Mesodermal cell (in vitro differentiated cells): ENCODE data around the gene GALK1.
"Not testable (repeated sequence)": the region's sequence is repeated elsewhere in the genome, so short reads cannot be mapped to it uniquely, and the experiment has no call there.

Source experiments
- H3K27ac ChIP-seq: 2 replicates; pipeline ENCODE4 v1.7.0; 2013; ENCODE audit warnings: mild to moderate bottlenecking, low read depth, low read length, moderate library complexity; ENCODE audit not compliant: severe bottlenecking
- H3K36me3 ChIP-seq: 2 replicates; pipeline ENCODE4 v1.7.1; 2013; ENCODE audit warnings: mild to moderate bottlenecking, low read length, moderate library complexity; ENCODE audit not compliant: control insufficient read depth, insufficient read depth
- H3K4me1 ChIP-seq: one replicate; pipeline ENCODE4 v1.7.1; 2013; ENCODE audit warnings: mild to moderate bottlenecking, low read length; ENCODE audit not compliant: insufficient read depth, control insufficient read depth, poor library complexity, severe bottlenecking
- H3K4me3 ChIP-seq: 2 replicates; pipeline ENCODE4 v1.7.0; 2013; ENCODE audit warnings: low read length, control low read depth, mild to moderate bottlenecking; ENCODE audit not compliant: insufficient read depth, poor library complexity, severe bottlenecking; ENCODE audit errors: extremely low read depth
- H3K9me3 ChIP-seq: 2 replicates; pipeline ENCODE4 v1.7.1; 2013; ENCODE audit warnings: mild to moderate bottlenecking, low read length, moderate library complexity; ENCODE audit not compliant: control insufficient read depth
- WGBS, 2 experiments: methylation state at CpG; one replicate each; pipeline ENCODE4 v1.1.5; 2013; ENCODE audit warnings: missing lambda C conversion rate in 2 of 2; ENCODE audit not compliant: insufficient coverage in 2 of 2; 5-methylcytosine and 5-hydroxymethylcytosine counted together

GALK1 gene

DNA sequence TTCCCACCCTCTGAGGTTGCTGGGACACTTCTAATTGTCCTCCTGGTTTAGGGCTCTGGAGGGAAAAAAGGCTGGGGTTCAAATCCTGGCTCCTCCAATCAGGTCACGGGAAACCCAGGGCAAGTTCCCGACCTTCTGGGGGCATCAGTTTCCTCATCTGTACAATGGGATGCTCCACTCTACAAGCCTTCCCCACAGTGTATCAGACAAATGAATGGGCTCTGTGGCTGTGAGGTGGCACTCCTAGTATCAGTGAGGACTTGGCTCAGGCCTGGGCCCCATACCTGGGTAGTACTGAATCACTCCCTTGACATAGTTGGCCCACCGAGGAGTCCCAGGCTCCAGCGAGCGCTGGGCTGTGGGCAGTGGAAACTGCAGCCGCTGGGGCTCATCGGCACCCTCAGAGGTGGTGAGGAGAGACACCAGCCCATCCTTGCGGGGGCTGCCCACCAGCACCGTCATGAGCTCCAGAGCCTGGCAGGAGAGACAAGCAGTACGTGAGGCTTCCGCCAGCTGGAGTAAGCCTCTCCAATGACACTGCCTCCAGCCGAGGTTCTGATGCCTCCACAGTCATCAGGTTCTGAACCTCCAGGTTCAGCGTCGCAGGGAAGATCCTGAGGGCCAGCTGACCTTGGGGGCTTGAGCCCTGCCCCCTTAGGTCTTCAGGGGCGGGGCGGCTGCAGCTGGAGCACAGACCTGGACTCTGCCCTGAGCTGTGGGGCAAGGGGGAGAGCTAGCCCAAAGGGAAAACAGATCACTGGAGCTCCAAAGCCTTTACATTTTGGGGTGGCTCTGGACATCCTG is 1.2 kb downstream of the GALK1 start:
- 82 to 83% methylated on average over 16 of the region's 16 CpGs for WGBS, 2 experiments
- no peaks in the 10 kb centered on the region for H3K36me3 ChIP-seq
- H3K27ac ChIP-seq, result no peak overlapping the region
- no peaks in the 10 kb centered on the region for H3K9me3 ChIP-seq
- peak overlapping the region; percentile 59 for H3K4me3 ChIP-seq
- H3K4me1 ChIP-seq, result peaks cover 8% of the 10 kb centered on the region

DNA sequence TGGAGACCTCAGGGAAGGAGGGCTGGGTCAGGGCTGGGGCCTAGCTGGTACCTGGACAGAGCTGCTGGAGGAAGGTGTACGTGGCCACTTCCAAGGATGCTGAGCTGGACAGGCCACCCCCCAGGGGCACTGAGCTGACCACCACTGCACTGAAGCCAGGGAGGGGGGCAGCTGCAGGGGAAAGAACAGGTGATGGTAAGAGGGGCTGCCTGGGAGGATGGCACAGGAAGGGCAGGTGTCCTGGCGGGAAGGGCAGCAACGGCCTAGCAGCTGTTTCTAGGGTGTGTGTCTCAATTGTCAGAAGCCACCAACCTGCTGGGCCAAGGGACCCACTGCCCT is 1.8 kb downstream of the GALK1 start:
- no peaks in the 10 kb centered on the region for H3K9me3 ChIP-seq
- 100% methylated on average over 2 to 3 of the region's 3 CpGs for WGBS, 2 experiments
- no peak overlapping the region for H3K27ac ChIP-seq
- no peaks in the 10 kb centered on the region for H3K36me3 ChIP-seq
- peaks cover 8% of the 10 kb centered on the region for H3K4me1 ChIP-seq
- H3K4me3 ChIP-seq, result no peak overlapping the region

- no peaks in the 10 kb centered on the region for H3K36me3 ChIP-seq
- no peaks in the 10 kb centered on the region for H3K9me3 ChIP-seq
- WGBS, 2 experiments, result 94 to 96% methylated on average over 17 to 26 of the region's 27 CpGs
- H3K4me3 ChIP-seq, result no peak overlapping the region
- H3K4me1 ChIP-seq, result peaks cover 8% of the 10 kb centered on the region
- H3K27ac ChIP-seq, result no peak overlapping the region
Observed at GRCh38 chr17:75762513-75763268, 2.3 kb downstream of the GALK1 start.

DNA sequence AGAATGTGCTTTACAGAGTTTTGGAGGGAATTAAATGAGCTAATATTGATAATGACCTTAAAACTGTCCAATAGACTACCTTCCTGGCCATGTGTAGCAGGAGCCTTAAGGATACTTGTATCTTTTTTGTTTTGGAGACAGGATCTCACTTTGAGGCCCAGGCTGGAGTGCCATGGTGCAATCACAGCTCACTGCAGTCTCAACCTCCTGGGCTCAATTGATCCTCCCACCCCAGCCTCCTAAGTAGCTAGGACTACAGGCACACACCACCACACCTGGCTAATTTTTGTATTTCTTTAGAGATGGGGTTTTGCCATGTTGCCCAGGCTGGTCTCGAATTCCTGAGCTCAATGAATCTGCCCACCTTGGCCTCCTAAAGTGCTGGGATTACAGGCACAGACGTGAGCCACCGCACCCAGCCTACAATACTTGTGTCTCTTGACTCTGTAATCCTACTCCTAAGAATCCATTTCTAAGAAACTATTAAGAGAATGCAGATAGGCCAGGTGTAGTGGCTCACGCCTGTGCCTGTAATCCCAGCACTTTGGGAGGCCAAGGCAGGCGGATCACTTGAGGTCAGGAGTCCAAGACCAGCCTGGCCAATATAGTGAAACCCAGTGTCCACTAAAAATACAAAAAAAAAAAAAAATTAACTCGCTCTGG is 4.9 kb downstream of the GALK1 start:
- not testable (repeated sequence) for H3K36me3 ChIP-seq, H3K27ac ChIP-seq, H3K4me3 ChIP-seq, H3K9me3 ChIP-seq, H3K4me1 ChIP-seq
- WGBS, 2 experiments, result 85 to 90% methylated on average over 4 to 5 of the region's 6 CpGs

GRCh38 chr17:75759457-75759856 is 5.5 kb downstream of the GALK1 start:
- no peak overlapping the region for H3K4me3 ChIP-seq

GRCh38 chr17:75758131-75758905 is 6.7 kb downstream of the GALK1 start:
- Histone ChIP-seq H3K36me3 (no peaks in the 10 kb centered on the region), H3K9me3 (no peaks in the 10 kb centered on the region), H3K4me3 (no peak overlapping the region), H3K27ac (no peak overlapping the region), H3K4me1 (no peaks in the 10 kb centered on the region)
- 93 to 94% methylated on average over 32 to 37 of the region's 41 CpGs for WGBS, 2 experiments

More at GRCh38 chr17:75759457-75759856, 5.5 kb downstream of the GALK1 start:
- WGBS, 2 experiments, result 87 to 88% methylated on average over 3 of the region's 3 CpGs
- Histone ChIP-seq H3K27ac (no peak overlapping the region), H3K36me3 (no peaks in the 10 kb centered on the region), H3K4me1 (peaks cover 8% of the 10 kb centered on the region), H3K9me3 (no peaks in the 10 kb centered on the region)

DNA sequence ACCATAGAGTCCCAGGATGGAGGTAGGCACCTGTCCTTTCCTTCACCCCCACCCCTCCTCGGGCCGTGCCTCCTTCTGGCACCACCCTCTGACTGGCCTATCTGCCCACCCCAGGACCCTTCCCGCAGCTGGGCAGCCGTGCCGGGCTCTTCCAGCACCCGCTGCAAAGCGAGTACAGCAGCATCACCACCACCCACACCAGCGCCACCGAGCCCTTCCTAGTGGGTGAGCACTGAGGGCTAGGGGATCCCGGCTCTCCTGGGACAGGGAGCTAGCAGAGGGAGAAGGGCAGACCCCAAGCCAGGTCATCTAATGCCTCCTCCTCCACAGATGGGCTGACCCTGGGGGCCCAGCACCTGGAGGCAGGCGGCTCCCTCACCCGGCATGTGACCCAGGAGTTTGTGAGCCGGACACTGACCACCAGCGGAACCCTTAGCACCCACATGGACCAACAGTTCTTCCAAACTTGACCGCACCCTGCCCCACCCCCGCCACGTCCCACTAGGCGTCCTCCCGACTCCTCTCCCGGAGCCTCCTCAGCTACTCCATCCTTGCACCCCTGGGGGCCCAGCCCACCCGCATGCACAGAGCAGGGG is 7.8 kb downstream of the GALK1 start:
- 86 to 94% methylated on average over 15 to 16 of the region's 21 CpGs for WGBS, 2 experiments
- no peaks in the 10 kb centered on the region for H3K9me3 ChIP-seq

GRCh38 chr17:75756451-75757085 is 8.4 kb downstream of the GALK1 start:
- Histone ChIP-seq H3K27ac (no peak overlapping the region), H3K4me1 (no peaks in the 10 kb centered on the region), H3K4me3 (no peak overlapping the region), H3K36me3 (no peaks in the 10 kb centered on the region), H3K9me3 (no peaks in the 10 kb centered on the region)
- 95 to 96% methylated on average over 18 to 25 of the region's 29 CpGs for WGBS, 2 experiments

More for the DNA sequence above, 7.8 kb downstream of the GALK1 start:
- no peak overlapping the region for H3K4me3 ChIP-seq
- no peaks in the 10 kb centered on the region for H3K36me3 ChIP-seq
- H3K27ac ChIP-seq, result no peak overlapping the region
- no peaks in the 10 kb centered on the region for H3K4me1 ChIP-seq

- H3K27ac ChIP-seq, result no peak overlapping the region
- H3K9me3 ChIP-seq, result no peaks in the 10 kb centered on the region
- no peaks in the 10 kb centered on the region for H3K4me1 ChIP-seq
- 94 to 100% methylated on average over 1 to 2 of the region's 2 CpGs for WGBS, 2 experiments
- H3K4me3 ChIP-seq, result no peak overlapping the region
- no peaks in the 10 kb centered on the region for H3K36me3 ChIP-seq
Observed at GRCh38 chr17:75755990-75756389, 9.0 kb downstream of the GALK1 start.
